NCI-H1105 (cell line): ENCODE measurements around the gene VEGFA.

Source experiments
- DNase-seq: peaks from one replicate; lab custom pipeline; 2025; lab: John Stamatoyannopoulos, UW

Gene VEGFA

DNA sequence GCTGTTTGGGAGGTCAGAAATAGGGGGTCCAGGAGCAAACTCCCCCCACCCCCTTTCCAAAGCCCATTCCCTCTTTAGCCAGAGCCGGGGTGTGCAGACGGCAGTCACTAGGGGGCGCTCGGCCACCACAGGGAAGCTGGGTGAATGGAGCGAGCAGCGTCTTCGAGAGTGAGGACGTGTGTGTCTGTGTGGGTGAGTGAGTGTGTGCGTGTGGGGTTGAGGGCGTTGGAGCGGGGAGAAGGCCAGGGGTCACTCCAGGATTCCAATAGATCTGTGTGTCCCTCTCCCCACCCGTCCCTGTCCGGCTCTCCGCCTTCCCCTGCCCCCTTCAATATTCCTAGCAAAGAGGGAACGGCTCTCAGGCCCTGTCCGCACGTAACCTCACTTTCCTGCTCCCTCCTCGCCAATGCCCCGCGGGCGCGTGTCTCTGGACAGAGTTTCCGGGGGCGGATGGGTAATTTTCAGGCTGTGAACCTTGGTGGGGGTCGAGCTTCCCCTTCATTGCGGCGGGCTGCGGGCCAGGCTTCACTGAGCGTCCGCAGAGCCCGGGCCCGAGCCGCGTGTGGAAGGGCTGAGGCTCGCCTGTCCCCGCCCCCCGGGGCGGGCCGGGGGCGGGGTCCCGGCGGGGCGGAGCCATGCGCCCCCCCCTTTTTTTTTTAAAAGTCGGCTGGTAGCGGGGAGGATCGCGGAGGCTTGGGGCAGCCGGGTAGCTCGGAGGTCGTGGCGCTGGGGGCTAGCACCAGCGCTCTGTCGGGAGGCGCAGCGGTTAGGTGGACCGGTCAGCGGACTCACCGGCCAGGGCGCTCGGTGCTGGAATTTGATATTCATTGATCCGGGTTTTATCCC is at the start of gene VEGFA:
Gene VEGFA, plus strand, starts transcription at position 686 of the 846 bp plus-strand sequence.
- DNase-seq = peak; percentile 87

DNA sequence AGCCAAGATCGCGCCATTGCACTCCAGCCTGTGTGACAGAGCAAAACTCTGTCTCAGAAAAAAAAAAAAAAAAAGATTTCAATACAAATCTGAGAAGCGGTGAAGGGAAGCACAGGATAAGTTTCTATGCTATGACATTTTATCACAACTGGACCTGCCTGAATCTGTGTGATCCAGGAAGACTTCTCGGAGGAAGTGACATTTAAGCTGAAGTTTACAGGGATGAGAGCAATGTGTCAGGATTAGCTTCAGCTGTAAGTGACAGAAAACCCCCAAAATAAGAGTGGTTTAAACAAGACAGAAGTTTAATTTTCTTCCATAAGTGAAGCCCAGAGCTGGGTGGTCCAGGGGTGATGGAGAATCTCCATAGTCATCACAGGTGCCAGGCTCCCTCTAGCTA is 49.0 kb upstream of the VEGFA start:
- DNase-seq = no peak

GRCh38 chr6:43722920-43723545 is 47.0 kb upstream of the VEGFA start:
- DNase-seq = no peak

GRCh38 chr6:43723737-43724295 is 46.2 kb upstream of the VEGFA start:
- peak; percentile 39 for DNase-seq

DNA sequence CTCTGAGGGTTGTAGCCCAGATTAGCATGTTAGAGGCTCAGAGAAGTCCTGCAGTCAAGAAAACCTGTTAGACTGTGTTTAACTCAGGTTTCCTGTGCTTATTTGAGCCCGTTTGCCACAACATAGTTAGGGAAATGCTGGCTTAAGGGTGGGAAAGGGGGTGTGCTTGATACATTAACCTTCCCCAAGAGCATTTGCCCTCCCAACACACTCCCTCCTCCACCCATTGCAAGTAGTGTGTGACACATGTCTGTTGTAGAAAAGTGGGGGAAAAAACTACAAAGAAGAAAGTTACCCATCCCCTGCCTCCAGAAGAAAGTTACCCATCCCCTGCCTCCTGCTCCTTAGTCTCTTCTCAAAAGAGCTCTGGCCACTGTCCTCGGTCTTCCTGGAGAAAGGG is 45.7 kb upstream of the VEGFA start:
- no peak for DNase-seq

DNA sequence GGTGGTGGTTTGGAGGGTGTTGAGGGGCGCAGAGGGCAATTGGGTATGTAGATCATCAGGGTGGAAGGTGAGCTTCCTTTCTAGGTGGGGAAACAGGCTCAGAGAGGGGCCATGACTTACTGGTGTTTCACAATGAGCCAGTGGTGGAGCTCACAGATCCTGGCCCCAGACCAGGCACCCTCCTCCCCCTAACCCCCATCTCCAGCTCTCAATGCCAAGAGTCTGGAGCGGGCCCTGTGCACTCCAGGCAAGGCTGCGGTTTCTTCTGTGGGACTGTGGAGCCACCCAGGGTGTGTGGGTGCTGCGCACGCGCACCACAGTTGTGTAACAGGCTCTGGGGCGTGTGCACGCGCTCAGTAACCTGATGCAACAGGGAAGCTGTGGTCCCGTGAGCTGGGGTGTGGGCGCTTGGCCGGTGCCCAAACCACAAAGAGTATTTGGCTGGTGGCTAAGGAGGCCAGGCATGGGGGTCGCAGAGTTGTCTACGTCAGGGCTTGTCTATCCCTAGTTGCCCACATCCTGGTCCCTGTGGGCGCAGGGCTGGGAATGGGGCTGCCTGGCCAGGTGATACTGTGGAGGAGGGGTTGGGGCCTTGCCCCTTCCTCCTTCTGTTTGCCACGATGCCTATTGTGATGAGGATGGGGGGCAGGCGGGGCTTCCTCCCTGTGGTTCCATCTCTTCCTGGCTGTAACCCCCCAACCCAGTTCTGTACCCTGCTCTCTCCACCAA is 44.9 kb upstream of the VEGFA start:
- peak; percentile 78 for DNase-seq

DNA sequence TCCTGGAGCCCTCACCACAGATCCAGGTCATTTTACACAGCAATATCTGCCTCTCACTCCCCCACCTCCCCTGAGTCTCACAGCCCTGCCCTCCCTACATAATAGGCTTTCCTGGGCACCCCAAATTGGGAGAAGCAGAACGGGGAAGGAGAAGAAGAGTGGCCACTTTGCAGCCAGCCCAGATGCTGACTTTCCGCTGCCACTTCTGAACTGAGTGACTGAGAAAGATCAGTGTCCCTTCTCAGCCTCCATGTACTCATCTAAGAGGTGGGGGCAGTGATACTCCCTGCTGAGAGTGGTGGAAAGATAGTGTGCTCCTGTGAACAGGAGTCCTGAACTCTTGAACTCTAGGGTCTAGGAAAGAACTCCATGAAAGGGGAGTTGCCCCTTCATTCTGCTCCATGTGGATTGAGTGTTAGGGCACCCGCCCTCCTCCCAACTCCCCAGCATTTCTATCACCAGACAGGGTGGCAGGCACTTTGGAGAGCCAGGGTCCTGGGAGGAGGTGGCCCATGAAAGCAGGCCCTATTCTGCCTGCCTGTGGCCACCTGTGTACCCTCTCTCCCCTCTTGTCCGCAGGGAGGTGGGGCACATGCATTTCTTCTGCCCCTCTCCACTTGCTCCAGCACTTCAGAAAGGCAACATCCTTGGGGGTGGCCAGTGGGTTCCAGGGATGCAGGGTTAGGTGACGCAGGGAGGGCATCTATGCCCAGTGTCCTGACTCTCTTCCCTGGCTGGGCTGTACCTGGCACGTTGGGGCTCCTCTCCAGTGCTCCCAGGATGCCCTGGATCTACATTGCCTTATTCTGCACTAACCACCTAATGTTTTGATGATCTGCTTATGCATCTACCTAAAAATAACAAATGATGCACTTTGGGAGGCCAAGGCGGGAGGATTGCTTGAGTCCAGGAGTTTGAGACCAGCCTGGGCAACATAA is 44.1 kb upstream of the VEGFA start:
- DNase-seq = no peak

GRCh38 chr6:43727634-43728033 is 42.4 kb upstream of the VEGFA start:
- DNase-seq = no peak

- DNase-seq = no peak
Observed at GRCh38 chr6:43728586-43728985, 41.4 kb upstream of the VEGFA start.

- DNase-seq = no peak
Observed at GRCh38 chr6:43729537-43729936, 40.5 kb upstream of the VEGFA start.

- no peak for DNase-seq
Observed at GRCh38 chr6:43730634-43731033, 39.4 kb upstream of the VEGFA start.

DNA sequence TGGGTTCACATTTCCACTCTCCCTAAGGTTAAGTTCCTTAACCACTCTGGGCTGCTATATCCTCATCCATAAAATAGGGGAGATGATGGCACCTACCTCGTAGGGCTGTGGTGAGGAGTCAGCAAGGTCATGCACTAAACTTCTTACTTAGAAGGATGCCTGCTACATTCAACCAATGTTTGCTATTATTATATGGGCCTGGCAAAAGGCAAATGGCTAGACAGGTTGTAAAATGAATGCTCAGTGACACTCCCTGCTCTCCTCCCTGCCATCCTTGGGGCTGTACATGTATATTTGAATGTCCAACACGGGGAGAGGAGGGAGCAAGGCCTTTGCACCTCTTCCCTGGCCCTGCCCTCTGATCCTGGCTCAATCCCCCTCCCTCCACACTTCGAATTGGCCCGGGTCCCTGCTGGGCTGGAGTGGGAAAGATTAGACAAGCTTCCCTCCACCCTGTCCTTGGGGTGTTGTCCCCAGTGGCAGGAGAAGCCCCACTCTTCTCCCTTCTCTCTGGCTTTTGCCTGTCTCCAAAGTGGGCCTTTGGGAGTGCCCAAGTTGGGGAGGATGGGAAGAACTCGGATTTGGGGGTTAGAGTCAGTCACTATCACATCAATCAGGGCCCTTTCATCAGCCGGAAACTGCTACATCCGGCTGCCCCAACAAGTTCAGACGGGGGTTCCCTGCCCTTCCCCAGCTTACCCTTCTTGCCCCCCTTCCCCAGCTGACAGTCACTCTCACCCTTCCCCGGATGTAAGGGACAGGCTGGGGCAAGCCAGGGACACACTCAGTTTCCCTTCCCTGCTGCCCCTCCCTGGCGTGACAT is 36.3 kb upstream of the VEGFA start:
- DNase-seq = no peak

DNA sequence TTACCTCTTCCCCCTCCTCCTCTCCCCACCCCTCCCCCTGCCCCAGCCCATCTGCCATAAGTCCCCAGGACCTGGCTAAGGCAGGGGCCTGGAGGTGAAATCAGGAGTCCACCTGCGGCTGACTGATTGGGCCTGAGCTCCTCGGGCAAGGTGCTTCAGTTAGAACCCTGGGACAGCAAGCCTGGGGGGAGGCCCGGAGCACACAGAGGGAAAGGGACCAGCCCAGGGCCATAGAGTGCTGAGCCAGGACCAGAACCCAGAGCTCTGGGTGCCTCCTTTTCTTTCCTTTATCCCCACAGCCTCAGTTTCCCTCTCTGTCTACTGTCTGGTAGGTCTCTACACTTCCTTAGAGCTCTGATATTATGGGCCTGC is 35.7 kb upstream of the VEGFA start:
- no peak for DNase-seq

DNA sequence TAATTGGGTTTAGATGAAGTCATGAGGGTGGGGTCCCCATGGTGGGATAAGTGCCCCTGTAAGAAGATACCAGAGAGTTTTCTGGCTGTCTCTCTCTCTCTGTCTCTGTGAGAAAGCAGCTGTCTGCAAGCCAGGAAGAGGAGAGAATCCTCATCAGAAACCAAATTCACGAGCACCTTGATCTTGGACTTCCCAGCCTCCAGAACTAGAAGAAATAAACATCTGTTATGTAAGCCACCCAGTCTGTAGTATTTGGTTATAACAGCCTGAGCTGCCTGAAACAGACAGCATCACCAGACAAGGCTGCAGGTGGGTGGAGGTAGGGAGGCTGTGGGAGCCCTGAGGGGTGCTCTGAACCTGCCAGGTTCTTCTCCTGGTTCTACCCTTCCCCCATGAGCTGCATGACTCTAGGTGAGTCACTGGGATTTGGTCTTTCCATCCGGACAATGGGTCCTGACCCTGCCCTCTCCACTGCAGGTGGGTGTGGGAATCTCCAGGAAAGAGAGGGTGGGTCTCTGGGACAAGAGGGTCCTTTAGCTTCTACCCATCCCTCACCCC is 34.3 kb upstream of the VEGFA start:
- DNase-seq = no peak

DNA sequence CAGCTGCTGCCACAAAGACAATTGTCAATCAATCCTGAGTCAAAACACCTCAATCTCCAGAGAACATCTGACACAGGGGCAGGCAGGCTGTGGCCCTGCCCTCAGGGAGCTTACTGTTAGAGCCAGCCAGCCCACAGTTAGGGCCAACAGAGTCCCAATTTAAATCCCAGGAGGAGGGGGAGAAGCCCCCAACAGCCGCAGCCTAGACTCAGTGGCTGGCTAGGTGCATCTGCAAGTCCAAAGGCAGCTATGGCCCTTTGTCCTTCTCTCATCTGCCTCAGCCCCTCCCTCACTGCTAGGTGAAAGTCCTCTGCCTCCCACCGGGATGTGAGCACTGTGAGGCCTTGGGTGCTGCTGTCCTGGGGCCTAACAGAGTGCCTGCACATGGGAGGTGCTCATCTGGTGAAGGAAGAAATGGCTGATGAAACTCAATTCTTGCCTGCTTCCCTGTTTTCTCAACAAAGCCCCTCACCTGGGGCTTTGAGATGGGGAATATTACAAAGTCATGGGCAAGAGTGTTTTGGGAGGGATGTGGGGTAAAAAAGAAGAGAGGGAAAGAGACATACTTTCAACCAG is 33.7 kb upstream of the VEGFA start:
- no peak for DNase-seq

DNA sequence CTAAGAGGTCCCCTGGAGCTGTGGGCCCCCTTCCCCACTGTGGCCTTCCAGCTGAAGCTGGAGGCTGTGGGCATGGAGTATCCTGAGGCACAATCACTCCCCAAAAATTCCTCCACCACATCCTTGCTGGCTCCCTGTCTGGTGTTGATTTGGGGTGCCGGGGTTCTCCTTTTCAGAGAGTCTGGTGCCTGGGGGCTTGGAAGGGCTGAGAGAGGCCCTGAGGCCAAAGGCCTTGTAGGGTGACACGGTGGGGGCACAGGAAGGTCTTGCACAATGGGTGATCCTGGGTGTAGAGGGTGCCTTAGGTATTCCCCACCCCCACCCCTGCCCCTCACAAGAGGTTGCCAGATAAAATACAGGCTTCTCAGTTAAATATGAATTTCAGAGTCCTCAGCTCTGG is 33.2 kb upstream of the VEGFA start:
- no peak for DNase-seq

GRCh38 chr6:43737272-43738081 is 32.5 kb upstream of the VEGFA start:
- no peak for DNase-seq

DNA sequence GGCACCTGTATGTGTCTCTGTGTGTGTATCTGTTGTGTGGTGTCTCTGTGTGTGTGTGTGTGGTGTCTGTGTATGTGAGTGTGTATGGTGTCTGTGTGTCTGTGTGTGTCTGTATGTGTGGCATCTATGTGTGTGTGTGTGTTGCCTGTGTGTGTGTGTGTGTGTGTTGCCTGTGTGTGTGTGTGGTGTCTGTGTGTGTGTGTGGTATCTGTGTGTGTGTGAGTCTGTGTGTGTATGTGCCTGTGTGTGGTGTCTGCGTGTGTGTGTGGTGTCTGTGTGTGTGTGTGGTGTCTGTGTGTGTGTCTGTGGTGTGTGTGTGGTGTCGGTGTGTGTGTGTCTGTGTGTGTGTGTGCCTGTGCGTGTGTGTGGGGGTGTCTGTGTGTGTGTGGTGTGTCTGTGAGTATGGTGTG is 31.7 kb upstream of the VEGFA start:
- DNase-seq = no peak
